Measurements from ENCODE around the gene TNFRSF14.
"Not testable (repeated sequence)": the region's sequence is repeated elsewhere in the genome, so short reads cannot be mapped to it uniquely, and the experiment has no call there.

Gene TNFRSF14

GRCh38 chr1:2553076-2553475, 3.1 kb upstream of the TNFRSF14 start:
- H3K4me1 ChIP-seq (ENCODE audit: control insufficient read depth, insufficient read depth, low read length, poor library complexity, severe bottlenecking), result peaks cover 47% of the 10 kb centered on the region
- not testable (repeated sequence) for H3K27ac ChIP-seq (ENCODE audit: insufficient read depth, low read length, poor library complexity, severe bottlenecking)

GRCh38 chr1:2553871-2554620, 2.1 kb upstream of the TNFRSF14 start:
- no peak for DNase-seq
- H3K4me1 ChIP-seq (ENCODE audit: control insufficient read depth, insufficient read depth, low read length, poor library complexity, severe bottlenecking), result peaks cover 48% of the 10 kb centered on the region
- no peaks in the 10 kb centered on the region for H3K27me3 ChIP-seq (replicated peaks; ENCODE audit: control insufficient read depth, insufficient read depth, low read length, poor library complexity, severe bottlenecking)
- no peak overlapping the region for H3K27ac ChIP-seq (ENCODE audit: insufficient read depth, low read length, poor library complexity, severe bottlenecking)
- H3K36me3 ChIP-seq (ENCODE audit: control insufficient read depth, insufficient read depth, low read length), result peaks cover 9% of the 10 kb centered on the region
- no peaks in the 10 kb centered on the region for H3K9me3 ChIP-seq (ENCODE audit: control insufficient read depth, low read length)
- H3K4me3 ChIP-seq (ENCODE audit: insufficient read depth, low read depth, low read length, poor library complexity, severe bottlenecking), result no peak overlapping the region

More at GRCh38 chr1:2553076-2553475, 3.1 kb upstream of the TNFRSF14 start:
- H3K9me3 ChIP-seq (ENCODE audit: control insufficient read depth, low read length); DNase-seq; H3K27me3 ChIP-seq (replicated peaks; ENCODE audit: control insufficient read depth, insufficient read depth, low read length, poor library complexity, severe bottlenecking); H3K36me3 ChIP-seq (ENCODE audit: control insufficient read depth, insufficient read depth, low read length); H3K4me3 ChIP-seq (ENCODE audit: insufficient read depth, low read depth, low read length, poor library complexity, severe bottlenecking): not testable (repeated sequence)

- H3K27ac ChIP-seq (ENCODE audit: insufficient read depth, low read length, poor library complexity, severe bottlenecking), result peak overlapping the region; percentile 97
- no peaks in the 10 kb centered on the region for H3K27me3 ChIP-seq (replicated peaks; ENCODE audit: control insufficient read depth, insufficient read depth, low read length, poor library complexity, severe bottlenecking)
- no peaks in the 10 kb centered on the region for H3K9me3 ChIP-seq (ENCODE audit: control insufficient read depth, low read length)
- H3K4me3 ChIP-seq (ENCODE audit: insufficient read depth, low read depth, low read length, poor library complexity, severe bottlenecking), result no peak overlapping the region
- peaks cover 13% of the 10 kb centered on the region for H3K36me3 ChIP-seq (ENCODE audit: control insufficient read depth, insufficient read depth, low read length)
- peaks cover 43% of the 10 kb centered on the region for H3K4me1 ChIP-seq (ENCODE audit: control insufficient read depth, insufficient read depth, low read length, poor library complexity, severe bottlenecking)
- no peak for DNase-seq
Measured at GRCh38 chr1:2554621-2555387, 1.4 kb upstream of the TNFRSF14 start.

GRCh38 chr1:2555634-2556276, 416 bp upstream of the TNFRSF14 start:
- Histone ChIP-seq H3K9me3 (ENCODE audit: control insufficient read depth, low read length) (no peaks in the 10 kb centered on the region), H3K27me3 (replicated peaks; ENCODE audit: control insufficient read depth, insufficient read depth, low read length, poor library complexity, severe bottlenecking) (no peaks in the 10 kb centered on the region), H3K4me1 (ENCODE audit: control insufficient read depth, insufficient read depth, low read length, poor library complexity, severe bottlenecking) (peaks cover 43% of the 10 kb centered on the region), H3K36me3 (ENCODE audit: control insufficient read depth, insufficient read depth, low read length) (peaks cover 22% of the 10 kb centered on the region), H3K4me3 (ENCODE audit: insufficient read depth, low read depth, low read length, poor library complexity, severe bottlenecking) (peak overlapping the region; percentile 90), H3K27ac (ENCODE audit: insufficient read depth, low read length, poor library complexity, severe bottlenecking) (peak overlapping the region; percentile 97)
- DNase-seq, result peak; percentile 63 to 76 (median 72)

- Histone ChIP-seq H3K4me3 (ENCODE audit: insufficient read depth, low read depth, low read length, poor library complexity, severe bottlenecking) (peak overlapping the region; percentile 90), H3K36me3 (ENCODE audit: control insufficient read depth, insufficient read depth, low read length) (peaks cover 32% of the 10 kb centered on the region), H3K27ac (ENCODE audit: insufficient read depth, low read length, poor library complexity, severe bottlenecking) (peak overlapping the region; percentile 97), H3K9me3 (ENCODE audit: control insufficient read depth, low read length) (no peaks in the 10 kb centered on the region), H3K4me1 (ENCODE audit: control insufficient read depth, insufficient read depth, low read length, poor library complexity, severe bottlenecking) (peaks cover 43% of the 10 kb centered on the region), H3K27me3 (replicated peaks; ENCODE audit: control insufficient read depth, insufficient read depth, low read length, poor library complexity, severe bottlenecking) (no peaks in the 10 kb centered on the region)
- peak in 2 of 3 donors; percentile 29 to 31 for DNase-seq
Measured at GRCh38 chr1:2556678-2557481, 709 bp downstream of the TNFRSF14 start.

- H3K36me3 ChIP-seq (ENCODE audit: control insufficient read depth, insufficient read depth, low read length), result peaks cover 40% of the 10 kb centered on the region
- H3K4me3 ChIP-seq (ENCODE audit: insufficient read depth, low read depth, low read length, poor library complexity, severe bottlenecking), result peak overlapping the region; percentile 90
- no peaks in the 10 kb centered on the region for H3K27me3 ChIP-seq (replicated peaks; ENCODE audit: control insufficient read depth, insufficient read depth, low read length, poor library complexity, severe bottlenecking)
- no peak for DNase-seq
- peaks cover 43% of the 10 kb centered on the region for H3K4me1 ChIP-seq (ENCODE audit: control insufficient read depth, insufficient read depth, low read length, poor library complexity, severe bottlenecking)
- no peaks in the 10 kb centered on the region for H3K9me3 ChIP-seq (ENCODE audit: control insufficient read depth, low read length)
- peak overlapping the region; percentile 97 for H3K27ac ChIP-seq (ENCODE audit: insufficient read depth, low read length, poor library complexity, severe bottlenecking)
Measured at GRCh38 chr1:2557482-2558400, 1.6 kb downstream of the TNFRSF14 start.

- H3K27me3 ChIP-seq (replicated peaks; ENCODE audit: control insufficient read depth, insufficient read depth, low read length, poor library complexity, severe bottlenecking), result no peaks in the 10 kb centered on the region
- H3K36me3 ChIP-seq (ENCODE audit: control insufficient read depth, insufficient read depth, low read length), result peaks cover 46% of the 10 kb centered on the region
- peak overlapping the region; percentile 35 for H3K27ac ChIP-seq (ENCODE audit: insufficient read depth, low read length, poor library complexity, severe bottlenecking)
Measured at GRCh38 chr1:2558420-2558819, 2.2 kb downstream of the TNFRSF14 start.

GRCh38 chr1:2558861-2559260, 2.7 kb downstream of the TNFRSF14 start:
- Histone ChIP-seq H3K4me3 (ENCODE audit: insufficient read depth, low read depth, low read length, poor library complexity, severe bottlenecking) (no peak overlapping the region), H3K27me3 (replicated peaks; ENCODE audit: control insufficient read depth, insufficient read depth, low read length, poor library complexity, severe bottlenecking) (no peaks in the 10 kb centered on the region), H3K36me3 (ENCODE audit: control insufficient read depth, insufficient read depth, low read length) (peaks cover 50% of the 10 kb centered on the region), H3K9me3 (ENCODE audit: control insufficient read depth, low read length) (no peaks in the 10 kb centered on the region), H3K4me1 (ENCODE audit: control insufficient read depth, insufficient read depth, low read length, poor library complexity, severe bottlenecking) (peaks cover 43% of the 10 kb centered on the region), H3K27ac (ENCODE audit: insufficient read depth, low read length, poor library complexity, severe bottlenecking) (peak overlapping the region; percentile 35)
- no peak for DNase-seq

More at GRCh38 chr1:2558420-2558819, 2.2 kb downstream of the TNFRSF14 start:
- peaks cover 43% of the 10 kb centered on the region for H3K4me1 ChIP-seq (ENCODE audit: control insufficient read depth, insufficient read depth, low read length, poor library complexity, severe bottlenecking)
- H3K9me3 ChIP-seq (ENCODE audit: control insufficient read depth, low read length), result no peaks in the 10 kb centered on the region
- DNase-seq, result no peak
- H3K4me3 ChIP-seq (ENCODE audit: insufficient read depth, low read depth, low read length, poor library complexity, severe bottlenecking), result no peak overlapping the region
